ENCODE measurements around the gene PARVG.

The PARVG gene

DNA sequence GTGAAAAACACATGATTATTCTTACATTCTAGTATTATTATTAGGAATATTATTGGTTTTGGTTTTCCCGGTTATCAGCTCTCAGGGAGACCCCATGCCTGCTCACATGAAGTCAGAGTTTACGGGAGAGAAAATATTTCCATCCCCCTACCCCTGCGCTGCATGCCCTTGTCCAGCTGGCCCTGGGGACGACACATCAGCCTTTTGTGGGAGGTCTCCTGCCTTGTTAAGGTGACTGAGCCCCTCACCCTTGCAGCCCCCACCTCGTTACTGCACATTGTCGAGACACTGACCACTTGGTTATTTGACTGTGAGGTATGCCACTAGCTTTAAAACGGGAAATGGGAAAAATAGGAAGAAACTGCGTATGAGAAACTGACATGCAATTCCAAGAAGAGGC lies 63.0 kb downstream of the PARVG start:
- H3K9me3 ChIP-seq: no peaks in the 10 kb centered on the region
- H3K27me3 ChIP-seq: no peaks in the 10 kb centered on the region
- H3K36me3 ChIP-seq: no peaks in the 10 kb centered on the region
- TF ChIP-seq, protein P1, sequence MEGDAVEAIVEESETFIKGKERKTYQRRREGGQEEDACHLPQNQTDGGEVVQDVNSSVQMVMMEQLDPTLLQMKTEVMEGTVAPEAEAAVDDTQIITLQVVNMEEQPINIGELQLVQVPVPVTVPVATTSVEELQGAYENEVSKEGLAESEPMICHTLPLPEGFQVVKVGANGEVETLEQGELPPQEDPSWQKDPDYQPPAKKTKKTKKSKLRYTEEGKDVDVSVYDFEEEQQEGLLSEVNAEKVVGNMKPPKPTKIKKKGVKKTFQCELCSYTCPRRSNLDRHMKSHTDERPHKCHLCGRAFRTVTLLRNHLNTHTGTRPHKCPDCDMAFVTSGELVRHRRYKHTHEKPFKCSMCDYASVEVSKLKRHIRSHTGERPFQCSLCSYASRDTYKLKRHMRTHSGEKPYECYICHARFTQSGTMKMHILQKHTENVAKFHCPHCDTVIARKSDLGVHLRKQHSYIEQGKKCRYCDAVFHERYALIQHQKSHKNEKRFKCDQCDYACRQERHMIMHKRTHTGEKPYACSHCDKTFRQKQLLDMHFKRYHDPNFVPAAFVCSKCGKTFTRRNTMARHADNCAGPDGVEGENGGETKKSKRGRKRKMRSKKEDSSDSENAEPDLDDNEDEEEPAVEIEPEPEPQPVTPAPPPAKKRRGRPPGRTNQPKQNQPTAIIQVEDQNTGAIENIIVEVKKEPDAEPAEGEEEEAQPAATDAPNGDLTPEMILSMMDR (IDR thresholded peaks at IDR 0.05; ENCODE audit: low read depth, low read length): no peak
- no peaks in the 10 kb centered on the region for H3K4me1 ChIP-seq
- H3K4me3 ChIP-seq (ENCODE audit: low read depth, low read length): no peak overlapping the region
- DNase-seq: no peak

DNA sequence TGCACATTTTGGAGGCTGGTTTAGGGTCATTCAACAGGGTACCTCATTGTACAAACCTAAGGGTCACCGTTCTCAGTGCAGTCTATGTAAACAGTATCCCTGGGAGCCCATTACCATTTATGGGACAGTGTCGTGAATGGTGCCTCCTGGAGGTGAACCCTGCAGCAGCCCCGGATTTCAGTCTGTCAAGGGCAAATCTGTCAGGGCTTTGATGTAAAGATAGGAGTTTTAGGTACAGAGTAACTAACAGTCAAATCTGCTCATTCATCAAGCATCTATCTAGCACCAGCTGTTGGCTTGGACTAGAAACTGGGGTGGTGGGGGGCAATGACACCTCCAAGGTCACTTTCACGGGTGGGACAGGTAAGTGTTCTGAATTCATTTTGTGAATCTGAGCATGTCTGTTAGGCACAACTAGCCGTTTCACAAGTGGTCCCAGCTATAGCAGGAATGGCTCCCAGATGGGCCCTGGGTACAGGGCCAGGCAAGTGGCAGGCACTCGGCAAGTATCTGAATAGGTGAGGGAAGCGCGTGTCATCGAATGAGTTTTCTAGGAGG lies 63.6 kb downstream of the PARVG start:
- H3K4me1 ChIP-seq: no peaks in the 10 kb centered on the region
- TF ChIP-seq, protein P1 (IDR thresholded peaks at IDR 0.05; ENCODE audit: low read depth, low read length): no peak
- H3K4me3 ChIP-seq (ENCODE audit: low read depth, low read length): no peak overlapping the region
- no peaks in the 10 kb centered on the region for H3K36me3 ChIP-seq
- DNase-seq: no peak
- H3K27me3 ChIP-seq: no peaks in the 10 kb centered on the region
- H3K9me3 ChIP-seq: no peaks in the 10 kb centered on the region

DNA sequence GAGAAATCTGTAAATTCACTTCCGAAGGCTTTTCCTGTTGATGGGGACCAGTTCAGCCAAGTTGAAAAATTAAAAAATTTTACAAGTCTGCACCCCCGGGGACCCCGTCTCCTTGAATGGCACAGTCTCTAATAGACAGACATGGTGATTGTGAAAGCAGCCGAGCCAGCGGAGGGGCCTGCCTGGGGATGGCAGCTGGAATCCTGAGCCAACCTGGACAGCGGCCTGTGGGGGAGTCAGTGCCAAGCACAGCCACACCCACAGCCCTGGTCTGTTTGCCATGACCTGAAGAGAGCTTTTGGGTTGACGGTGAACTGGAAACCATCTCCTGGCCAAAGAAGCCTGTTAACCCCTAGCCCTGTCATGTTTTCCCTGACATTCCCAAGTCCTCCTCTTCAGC lies 64.7 kb downstream of the PARVG start:
- TF ChIP-seq, protein P1 (IDR thresholded peaks at IDR 0.05; ENCODE audit: low read depth, low read length): no peak
- H3K27me3 ChIP-seq: no peaks in the 10 kb centered on the region
- no peaks in the 10 kb centered on the region for H3K4me1 ChIP-seq
- no peak overlapping the region for H3K4me3 ChIP-seq (ENCODE audit: low read depth, low read length)
- no peaks in the 10 kb centered on the region for H3K9me3 ChIP-seq
- DNase-seq: no peak
- H3K36me3 ChIP-seq: no peaks in the 10 kb centered on the region

DNA sequence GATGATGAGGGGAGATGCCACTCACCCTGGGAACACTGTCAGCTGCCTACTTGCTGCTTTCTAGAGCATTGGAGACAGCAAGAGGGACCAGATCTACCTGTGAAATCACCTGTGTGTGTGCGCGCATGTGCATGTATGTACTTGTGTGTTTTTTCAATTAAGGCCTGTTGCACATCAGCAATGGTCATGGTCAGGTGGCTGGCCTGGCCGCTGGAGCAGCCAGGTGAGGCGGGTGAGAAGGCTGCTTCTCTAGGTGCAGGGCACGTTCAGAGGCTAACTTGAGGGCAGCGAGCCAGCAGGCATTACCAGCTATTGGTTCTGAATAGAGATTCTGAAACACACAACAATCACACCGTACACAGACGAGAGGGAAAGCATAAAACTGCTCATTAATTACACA lies 65.1 kb downstream of the PARVG start:
- Histone ChIP-seq H3K9me3 (no peaks in the 10 kb centered on the region), H3K4me1 (no peaks in the 10 kb centered on the region), H3K36me3 (no peaks in the 10 kb centered on the region), H3K27me3 (no peaks in the 10 kb centered on the region), H3K4me3 (ENCODE audit: low read depth, low read length) (no peak overlapping the region)
- DNase-seq: no peak
- TF ChIP-seq, protein P1 (IDR thresholded peaks at IDR 0.05; ENCODE audit: low read depth, low read length): no peak

DNA sequence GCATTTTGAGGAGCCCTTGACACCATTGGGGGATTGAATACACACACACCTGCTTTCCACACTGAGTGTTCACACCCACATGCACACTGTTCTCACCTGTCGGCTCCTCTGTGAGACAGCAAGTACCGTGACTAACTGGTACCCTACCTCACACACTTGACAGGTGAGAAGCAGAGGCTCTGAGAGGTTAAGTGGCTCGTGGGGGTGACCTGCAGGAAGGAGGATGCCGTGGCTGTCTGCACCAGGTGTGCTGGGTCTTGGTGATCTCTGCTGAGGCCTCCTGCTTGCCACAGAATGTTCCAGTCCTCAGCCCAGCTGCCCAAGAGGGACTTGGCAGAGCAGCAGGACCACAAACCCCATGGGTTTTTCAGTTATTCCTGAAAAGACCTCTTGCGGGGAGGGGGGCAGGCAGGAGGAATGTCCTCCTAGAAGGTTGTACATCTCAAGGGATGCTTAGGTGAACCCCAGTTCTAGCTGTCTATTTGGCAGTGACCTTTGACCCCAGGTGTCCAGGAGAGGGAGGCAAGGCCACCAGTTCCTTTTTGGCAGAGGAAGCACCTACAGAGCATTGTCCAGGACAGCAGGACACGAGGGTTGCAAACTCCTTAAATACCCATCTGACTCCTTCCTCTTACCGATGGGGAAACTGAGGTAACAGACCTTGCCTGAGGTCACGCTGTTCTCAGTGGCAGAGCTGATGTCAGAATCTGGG lies 66.0 kb downstream of the PARVG start:
- no peaks in the 10 kb centered on the region for H3K4me1 ChIP-seq
- DNase-seq: no peak
- no peaks in the 10 kb centered on the region for H3K27me3 ChIP-seq
- no peaks in the 10 kb centered on the region for H3K9me3 ChIP-seq
- H3K4me3 ChIP-seq (ENCODE audit: low read depth, low read length): no peak overlapping the region
- TF ChIP-seq, protein P1 (IDR thresholded peaks at IDR 0.05; ENCODE audit: low read depth, low read length): no peak
- H3K36me3 ChIP-seq: no peaks in the 10 kb centered on the region

DNA sequence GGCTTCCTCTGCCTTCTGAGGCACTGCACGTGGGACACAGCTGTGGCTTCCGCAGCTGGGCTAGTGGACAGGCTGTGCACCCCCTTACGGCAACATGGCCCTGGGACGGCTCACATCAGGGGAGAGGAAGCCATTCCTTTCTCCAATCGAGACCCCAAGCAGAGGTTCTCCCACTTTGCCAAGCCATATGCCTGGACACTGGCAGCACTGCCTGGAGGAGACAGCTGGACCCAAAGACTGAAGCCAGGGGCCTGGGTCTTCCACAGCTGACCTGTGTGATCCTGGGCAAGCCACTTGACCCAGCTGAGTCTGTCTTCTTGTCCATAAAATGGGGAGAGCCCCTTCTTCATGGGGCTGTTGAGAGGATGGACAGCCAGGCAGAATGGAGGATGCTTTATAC lies 66.6 kb downstream of the PARVG start:
- Histone ChIP-seq H3K4me1 (no peaks in the 10 kb centered on the region), H3K36me3 (no peaks in the 10 kb centered on the region), H3K9me3 (no peaks in the 10 kb centered on the region), H3K27me3 (no peaks in the 10 kb centered on the region), H3K4me3 (ENCODE audit: low read depth, low read length) (no peak overlapping the region)
- TF ChIP-seq, protein P1 (IDR thresholded peaks at IDR 0.05; ENCODE audit: low read depth, low read length): no peak
- no peak for DNase-seq

All from BE2C (cell line).